Osteocyte (in vitro differentiated cells): ENCODE measurements around the gene DEGS2. TPM values are rescaled to one million over a fixed set of nuclear protein-coding genes. Genes with fewer than 3 reads are reported as not detected.

Experiments
- DNase-seq: peaks from one replicate; pipeline ENCODE4 v3.0.0; 2021; ENCODE audit warnings: mixed read lengths; ENCODE audit not compliant: unreplicated experiment; ENCODE audit errors: extremely low spot score
- H3K27ac Mint-ChIP-seq: one replicate; pipeline ENCODE4 v1.8.0; 2021; ENCODE audit warnings: mild to moderate bottlenecking, mixed read lengths; ENCODE audit not compliant: unreplicated experiment
- H3K27me3 Mint-ChIP-seq: one replicate; pipeline ENCODE4 v1.8.0; 2021; ENCODE audit warnings: mixed read lengths; ENCODE audit not compliant: unreplicated experiment
- H3K36me3 Mint-ChIP-seq: one replicate; pipeline ENCODE4 v1.8.0; 2021; ENCODE audit warnings: mixed read lengths; ENCODE audit not compliant: unreplicated experiment
- H3K4me1 Mint-ChIP-seq: one replicate; pipeline ENCODE4 v1.8.0; 2021; ENCODE audit warnings: mixed read lengths; ENCODE audit not compliant: unreplicated experiment
- H3K4me3 Mint-ChIP-seq: one replicate; pipeline ENCODE4 v1.8.0; 2021; ENCODE audit warnings: mild to moderate bottlenecking, moderate library complexity, mixed read lengths; ENCODE audit not compliant: unreplicated experiment
- H3K9me3 Mint-ChIP-seq: one replicate; pipeline ENCODE4 v1.8.0; 2021; ENCODE audit warnings: mixed read lengths; ENCODE audit not compliant: unreplicated experiment
- total RNA-seq: library from RNA; stranded (reverse); gene quantifications from 2 replicates; pipeline ENCODE4 v1.2.1, GENCODE V29; 2021
- TF ChIP-seq, protein P1 (sequence below): fragments of 200-600 bp; sonication (generic); IDR thresholded peaks from 2 replicates; pipeline ENCODE4 v1.5.0; 2021; ENCODE audit warnings: antibody characterized with exemption, mild to moderate bottlenecking, moderate library complexity

Gene DEGS2
- total RNA-seq, 1 donor from 2014 or later = 0.19 TPM

DNA sequence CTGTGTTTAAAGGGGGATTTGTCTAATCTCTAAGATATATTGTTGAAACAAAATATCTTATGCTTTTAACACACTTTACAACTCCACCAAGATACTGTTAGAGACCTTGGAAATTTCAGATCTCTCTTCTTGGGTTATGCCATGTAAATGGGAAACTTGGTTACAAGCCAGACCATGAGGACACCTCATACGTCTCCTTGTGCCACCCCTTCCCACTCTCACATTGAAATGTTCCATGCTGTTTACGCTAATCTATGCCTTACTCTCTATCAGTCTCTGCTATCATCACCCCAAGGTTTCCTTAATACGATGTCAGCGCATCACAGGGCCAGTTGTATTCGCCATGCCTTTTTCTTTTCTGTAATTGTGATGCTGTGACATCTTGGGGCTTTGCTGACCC lies 13.4 kb upstream of the DEGS2 start:
- no peaks in the 10 kb centered on the region for H3K9me3 Mint-ChIP-seq
- no peaks in the 10 kb centered on the region for H3K36me3 Mint-ChIP-seq
- peaks cover 25% of the 10 kb centered on the region for H3K27me3 Mint-ChIP-seq
- no peaks in the 10 kb centered on the region for H3K4me1 Mint-ChIP-seq
- H3K4me3 Mint-ChIP-seq = no peak overlapping the region
- no peak overlapping the region for H3K27ac Mint-ChIP-seq
- TF ChIP-seq, protein P1, sequence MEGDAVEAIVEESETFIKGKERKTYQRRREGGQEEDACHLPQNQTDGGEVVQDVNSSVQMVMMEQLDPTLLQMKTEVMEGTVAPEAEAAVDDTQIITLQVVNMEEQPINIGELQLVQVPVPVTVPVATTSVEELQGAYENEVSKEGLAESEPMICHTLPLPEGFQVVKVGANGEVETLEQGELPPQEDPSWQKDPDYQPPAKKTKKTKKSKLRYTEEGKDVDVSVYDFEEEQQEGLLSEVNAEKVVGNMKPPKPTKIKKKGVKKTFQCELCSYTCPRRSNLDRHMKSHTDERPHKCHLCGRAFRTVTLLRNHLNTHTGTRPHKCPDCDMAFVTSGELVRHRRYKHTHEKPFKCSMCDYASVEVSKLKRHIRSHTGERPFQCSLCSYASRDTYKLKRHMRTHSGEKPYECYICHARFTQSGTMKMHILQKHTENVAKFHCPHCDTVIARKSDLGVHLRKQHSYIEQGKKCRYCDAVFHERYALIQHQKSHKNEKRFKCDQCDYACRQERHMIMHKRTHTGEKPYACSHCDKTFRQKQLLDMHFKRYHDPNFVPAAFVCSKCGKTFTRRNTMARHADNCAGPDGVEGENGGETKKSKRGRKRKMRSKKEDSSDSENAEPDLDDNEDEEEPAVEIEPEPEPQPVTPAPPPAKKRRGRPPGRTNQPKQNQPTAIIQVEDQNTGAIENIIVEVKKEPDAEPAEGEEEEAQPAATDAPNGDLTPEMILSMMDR = no peak
- DNase-seq = no peak

DNA sequence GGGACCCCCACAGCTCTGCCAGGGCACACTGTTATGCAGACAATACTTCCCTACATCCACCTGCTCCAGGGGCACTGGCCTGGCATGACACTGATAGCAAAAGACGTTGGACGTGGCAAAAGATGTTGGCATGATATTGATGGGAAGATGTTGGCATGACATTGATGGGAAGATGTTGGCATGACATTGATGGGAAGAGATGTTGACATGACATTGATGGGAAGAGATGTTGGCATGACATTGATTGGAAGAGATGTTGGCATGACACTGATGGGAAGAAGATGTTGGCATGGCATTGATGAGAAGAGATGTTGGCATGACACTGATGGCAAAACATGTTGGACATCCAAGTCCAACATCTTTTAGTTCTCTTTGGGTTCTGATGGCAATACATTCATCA lies 11.4 kb upstream of the DEGS2 start:
- peaks cover 25% of the 10 kb centered on the region for H3K27me3 Mint-ChIP-seq
- H3K4me1 Mint-ChIP-seq = no peaks in the 10 kb centered on the region
- no peak overlapping the region for H3K27ac Mint-ChIP-seq
- no peaks in the 10 kb centered on the region for H3K36me3 Mint-ChIP-seq
- no peak overlapping the region for H3K4me3 Mint-ChIP-seq
- no peak for DNase-seq
- TF ChIP-seq, protein P1 = no peak
- no peaks in the 10 kb centered on the region for H3K9me3 Mint-ChIP-seq

DNA sequence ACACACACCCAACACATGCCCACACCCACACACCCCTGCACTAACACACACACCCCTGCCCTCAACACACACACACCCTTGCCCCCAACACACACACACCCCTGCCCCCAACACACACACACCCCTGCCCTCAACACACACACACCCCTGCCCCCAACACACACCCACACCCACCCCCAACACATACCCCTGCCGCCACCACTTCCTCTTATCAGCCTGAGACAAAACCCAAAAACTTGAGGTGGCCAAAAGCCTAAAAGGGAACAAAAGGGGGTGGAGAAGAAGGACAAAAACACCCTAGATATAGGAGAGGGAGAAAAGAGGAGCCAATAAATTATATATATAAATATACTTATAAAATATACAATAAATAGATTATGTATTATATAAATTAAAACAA lies 9.1 kb upstream of the DEGS2 start:
- Mint-ChIP-seq H3K36me3 (no peaks in the 10 kb centered on the region), H3K27ac (no peak overlapping the region), H3K4me3 (no peak overlapping the region), H3K9me3 (no peaks in the 10 kb centered on the region), H3K4me1 (no peaks in the 10 kb centered on the region), H3K27me3 (peaks cover 21% of the 10 kb centered on the region)
- TF ChIP-seq, protein P1 = no peak
- DNase-seq = no peak

DNA sequence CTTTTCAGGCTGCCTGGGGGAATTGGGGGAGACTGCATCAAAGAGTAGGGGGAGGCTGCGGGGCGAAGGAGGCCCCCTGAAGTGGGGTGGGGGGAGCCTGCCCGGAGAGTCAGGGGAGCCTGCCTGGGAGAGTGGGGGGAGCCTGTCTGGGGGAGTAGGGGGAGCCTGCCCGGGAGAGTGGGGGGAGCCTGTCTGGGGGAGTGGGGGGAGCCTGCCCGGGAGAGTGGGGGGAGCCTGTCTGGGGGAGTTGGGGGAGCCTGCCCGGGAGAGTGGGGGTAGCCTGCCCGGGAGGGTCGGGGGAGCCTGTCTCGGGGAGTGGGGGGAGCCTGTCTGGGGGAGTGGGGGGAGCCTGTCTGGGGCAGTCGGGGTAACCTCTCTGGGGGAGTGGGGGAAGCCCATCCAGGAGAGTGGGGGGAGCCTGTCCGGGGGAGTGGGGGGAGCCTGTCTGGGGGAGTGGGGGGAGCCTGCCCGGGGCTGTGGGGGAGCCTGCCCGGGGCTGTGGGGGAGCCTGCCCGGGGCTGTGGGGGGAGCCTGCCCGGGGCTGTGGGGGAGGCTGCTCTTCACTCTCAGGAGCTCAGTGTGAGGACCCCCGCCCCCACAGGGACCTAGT lies 6.5 kb upstream of the DEGS2 start:
- Mint-ChIP-seq H3K9me3 (no peaks in the 10 kb centered on the region), H3K27ac (no peak overlapping the region), H3K36me3 (no peaks in the 10 kb centered on the region), H3K27me3 (peaks cover 13% of the 10 kb centered on the region), H3K4me3 (no peak overlapping the region), H3K4me1 (no peaks in the 10 kb centered on the region)
- TF ChIP-seq, protein P1 = no peak
- no peak for DNase-seq

DNA sequence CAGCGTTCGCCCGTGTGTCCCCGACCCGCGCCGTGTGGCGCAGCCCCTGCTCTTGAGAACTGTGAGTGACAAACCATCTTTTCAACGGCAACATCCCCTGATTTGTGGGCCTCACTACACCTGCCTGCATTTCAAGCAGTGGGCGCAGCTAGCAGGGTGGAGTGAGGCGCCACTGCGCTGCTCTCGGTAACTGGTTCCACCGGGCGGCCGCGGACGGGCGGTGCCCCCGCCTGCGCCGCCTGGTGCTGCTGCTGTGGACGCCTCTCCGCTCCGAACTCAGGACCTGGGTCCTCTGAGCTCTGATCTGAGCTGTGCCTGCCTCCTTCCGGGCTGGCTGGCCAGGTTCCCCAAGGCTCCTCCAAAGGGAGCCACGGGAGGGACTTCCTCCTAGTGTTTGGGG lies 5.9 kb upstream of the DEGS2 start:
- Mint-ChIP-seq H3K9me3 (no peaks in the 10 kb centered on the region), H3K4me1 (no peaks in the 10 kb centered on the region)
- TF ChIP-seq, protein P1 = no peak

More for the DNA sequence above, 5.9 kb upstream of the DEGS2 start:
- H3K27ac Mint-ChIP-seq = no peak overlapping the region
- peaks cover 15% of the 10 kb centered on the region for H3K27me3 Mint-ChIP-seq
- no peak for DNase-seq
- no peaks in the 10 kb centered on the region for H3K36me3 Mint-ChIP-seq
- no peak overlapping the region for H3K4me3 Mint-ChIP-seq
